GM12872 (cell line): ENCODE data around the gene PDGFC.

Source experiments
- CTCF ChIP-seq: IDR thresholded peaks from 3 replicates; pipeline ENCODE4 v1.5.1; 2011; ENCODE audit warnings: low read depth, mild to moderate bottlenecking, low read length, moderate library complexity; ENCODE audit not compliant: insufficient read depth

The PDGFC gene

GRCh38 chr4:156963419-156963818 lies 8.2 kb downstream of the PDGFC start:
- TF ChIP-seq CTCF, result no peak

- no peak for TF ChIP-seq CTCF
These were observed 9.0 kb downstream of the PDGFC start for GRCh38 chr4:156962528-156962974.

- TF ChIP-seq CTCF, result no peak
These were observed 9.6 kb downstream of the PDGFC start for GRCh38 chr4:156962058-156962358.

GRCh38 chr4:156961196-156962057 lies 10.2 kb downstream of the PDGFC start:
- TF ChIP-seq CTCF, result no peak

- no peak for TF ChIP-seq CTCF
These were observed 12.3 kb downstream of the PDGFC start for GRCh38 chr4:156959298-156959702.

GRCh38 chr4:156958276-156959074 lies 13.1 kb downstream of the PDGFC start:
- no peak for TF ChIP-seq CTCF

GRCh38 chr4:156957556-156957955 lies 14.0 kb downstream of the PDGFC start:
- no peak for TF ChIP-seq CTCF
